ENCODE measurements around the gene SDC4.

- TF ChIP-seq EZH2 (IDR thresholded peaks at IDR 0.05): no peak
- TF ChIP-seq CBX3 (IDR thresholded peaks at IDR 0.05; ENCODE audit: low read depth): no peak
- no peak for TF ChIP-seq CTCF (IDR thresholded peaks at IDR 0.05 in 2 of 3, conservative IDR thresholded peaks at IDR 0.05 in 1 of 3; ENCODE audit: borderline replicate concordance in 1 of 3, insufficient read depth in 1 of 3, low read depth in 2 of 3, low read length in 2 of 3)
- TF ChIP-seq EGR1 (IDR thresholded peaks at IDR 0.05; ENCODE audit: low read depth): no peak
- TF ChIP-seq JUND (IDR thresholded peaks at IDR 0.05): no peak
- TF ChIP-seq POLR2A (IDR thresholded peaks at IDR 0.05; ENCODE audit: borderline replicate concordance, extremely low read depth, insufficient read depth, insufficient read length): no peak
- TF ChIP-seq POLR2AphosphoS5 (IDR thresholded peaks at IDR 0.05; ENCODE audit: low read depth, low read length): no peak
- TF ChIP-seq ATF3 (IDR thresholded peaks at IDR 0.05): no peak
- no peak for TF ChIP-seq ZFX (IDR thresholded peaks at IDR 0.05)
Observed at GRCh38 chr20:45294659-45295058, 53.6 kb downstream of the SDC4 start.

All from HCT116 (cell line).